CD1c-positive myeloid dendritic cell (primary cell): ENCODE measurements around the gene TOP2B.

Experiments
- DNase-seq: peaks from one replicate; pipeline ENCODE4 v3.0.0-alpha.2; 2016; ENCODE audit errors: extremely low spot score

The TOP2B gene

DNA sequence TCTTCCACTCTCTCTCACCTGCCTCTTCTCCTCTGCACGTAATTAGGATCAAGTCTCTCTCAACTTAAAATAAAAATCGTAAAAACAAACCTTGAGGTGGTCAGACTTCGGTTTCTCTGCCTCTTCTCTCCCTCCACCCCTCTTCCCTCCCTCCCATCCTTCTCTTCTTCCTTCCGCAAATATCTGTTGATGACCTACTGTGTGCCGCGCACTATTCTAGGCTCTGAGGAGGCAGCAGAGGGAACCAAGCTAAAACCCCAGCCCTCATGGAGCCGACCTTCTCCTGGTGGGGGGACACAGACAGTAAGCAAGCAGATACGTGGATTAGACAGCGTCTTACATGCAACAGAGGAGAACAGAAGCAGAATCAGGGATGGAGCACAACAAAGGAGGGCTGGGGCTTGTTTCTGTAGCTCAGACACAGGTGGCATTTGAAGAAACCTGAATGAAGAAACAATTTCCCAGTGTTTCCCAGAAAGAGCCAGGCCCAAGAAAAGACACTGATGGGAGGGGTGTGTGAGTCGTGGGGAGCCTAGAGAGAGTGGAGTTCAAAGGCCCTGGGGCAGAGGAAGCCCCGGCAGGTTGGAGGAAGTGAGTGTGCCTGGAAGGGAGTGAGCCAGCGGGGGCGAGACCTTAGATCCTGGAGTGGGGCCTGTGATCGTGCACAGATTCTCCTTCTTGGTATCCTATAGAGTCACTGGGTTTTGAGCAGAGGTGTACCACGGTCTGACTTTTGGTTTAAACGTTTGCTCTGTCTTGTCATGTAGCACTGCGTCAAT is 80.5 kb downstream of the TOP2B start:
- DNase-seq = no peak

DNA sequence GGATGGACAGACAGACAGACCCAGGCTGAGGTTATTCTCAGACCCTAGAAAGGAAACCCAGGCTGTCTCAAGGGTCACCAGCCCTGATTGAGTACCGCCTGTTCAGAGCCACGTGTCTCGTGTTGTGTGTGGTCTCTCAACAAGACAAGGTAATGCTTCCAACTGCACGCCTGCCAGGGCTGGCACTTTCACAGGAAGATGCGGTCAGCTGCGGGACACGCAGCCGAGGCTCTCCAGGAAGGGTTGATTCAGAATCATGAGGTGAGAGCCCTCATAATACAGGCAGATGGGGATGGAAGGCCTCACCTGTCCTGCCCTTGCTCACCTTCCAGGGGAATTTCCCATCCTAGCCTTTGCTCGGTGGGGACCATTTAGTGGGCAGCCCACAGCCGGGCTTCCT is 81.4 kb downstream of the TOP2B start:
- DNase-seq = no peak

DNA sequence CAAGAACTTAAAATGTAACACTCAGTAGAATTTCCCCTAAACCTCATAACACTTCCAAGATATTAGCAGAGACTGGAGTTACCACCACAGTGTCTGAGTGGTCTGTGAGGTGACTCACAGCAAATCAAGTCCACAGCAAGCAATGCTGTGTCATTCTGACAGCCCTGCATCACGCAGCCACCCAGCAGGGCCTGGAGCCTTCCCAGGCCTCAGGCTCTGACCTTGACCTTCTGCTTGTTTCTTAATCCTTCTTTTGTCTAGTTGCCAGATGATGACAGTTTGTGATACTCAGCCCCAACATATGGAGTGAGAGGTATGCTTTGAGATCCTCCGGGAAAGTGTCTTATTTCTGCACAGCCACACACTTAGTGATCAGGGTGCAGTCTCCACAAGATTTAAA is 82.5 kb downstream of the TOP2B start:
- no peak for DNase-seq

DNA sequence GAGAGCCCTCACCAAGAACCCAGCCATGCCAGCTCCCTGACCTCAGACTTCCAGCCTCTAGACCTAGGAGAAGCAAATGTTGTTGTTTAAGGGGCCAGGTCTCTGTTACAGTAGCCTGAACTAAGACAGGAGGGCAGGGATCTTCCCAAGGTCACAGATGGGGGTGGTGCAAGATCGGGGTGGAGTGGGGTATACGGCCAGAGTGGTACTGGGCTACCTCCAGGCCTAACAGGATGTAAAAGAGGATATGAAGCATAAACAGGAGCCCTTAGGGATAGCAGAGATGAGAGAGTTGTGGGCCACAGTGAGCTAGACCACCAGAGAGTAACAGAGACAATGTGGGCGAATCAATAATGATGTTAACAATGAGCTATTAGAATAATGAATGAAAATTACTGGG is 82.9 kb downstream of the TOP2B start:
- DNase-seq = no peak

DNA sequence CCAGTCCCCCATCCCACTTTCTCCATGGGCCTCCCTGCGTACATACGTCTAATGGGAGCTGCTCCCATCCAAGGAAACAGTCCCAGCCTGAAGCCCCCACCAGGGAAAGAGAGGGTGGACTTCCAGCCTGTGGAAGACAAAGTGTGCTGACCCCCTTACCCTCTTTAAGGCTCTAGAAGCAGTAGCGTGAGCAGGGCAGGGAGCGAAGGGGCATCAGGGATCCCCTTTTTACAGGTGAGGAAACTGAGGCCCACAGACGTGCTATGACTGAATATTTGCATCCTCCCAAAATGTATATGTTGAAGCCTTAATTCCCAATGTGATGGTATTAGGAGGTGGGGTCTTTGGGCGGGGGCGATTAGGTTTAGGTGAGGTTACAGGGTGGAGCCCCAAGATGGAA is 83.4 kb downstream of the TOP2B start:
- DNase-seq = no peak

DNA sequence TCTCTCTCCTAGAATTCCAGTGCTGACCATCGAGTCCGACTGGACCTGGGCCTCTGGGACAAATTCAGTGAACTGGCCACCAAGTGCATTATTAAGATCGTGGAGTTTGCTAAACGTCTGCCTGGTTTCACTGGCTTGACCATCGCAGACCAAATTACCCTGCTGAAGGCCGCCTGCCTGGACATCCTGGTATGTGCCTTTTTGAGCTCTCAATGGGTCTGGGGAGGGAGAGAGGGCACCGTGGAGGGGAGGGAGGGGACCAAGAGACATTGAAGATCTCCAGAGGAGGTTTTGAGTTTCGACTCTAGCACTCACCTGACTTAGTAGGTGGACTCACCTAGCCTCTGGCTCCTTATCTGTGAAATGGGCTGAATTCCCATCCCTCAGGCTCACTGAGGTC is 84.2 kb downstream of the TOP2B start:
- no peak for DNase-seq

DNA sequence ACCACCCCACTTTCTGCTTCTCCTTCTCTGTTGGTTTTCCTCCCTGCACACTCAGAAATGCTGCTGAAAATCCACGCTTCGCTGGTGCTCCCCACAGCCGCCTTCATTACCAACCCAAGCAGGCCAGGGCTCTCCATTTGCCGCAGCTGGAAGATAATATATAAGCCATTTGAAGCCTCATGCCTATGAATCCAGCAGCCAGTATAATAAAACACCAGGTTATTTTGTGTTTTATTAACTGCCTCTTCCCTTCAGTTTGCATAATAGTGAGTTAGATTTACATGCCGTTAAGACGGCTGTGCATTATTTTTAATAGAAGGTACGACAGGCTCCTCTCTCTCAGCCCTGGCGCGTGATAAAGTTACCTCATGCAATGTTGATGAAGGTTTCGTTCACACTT is 86.6 kb downstream of the TOP2B start:
- no peak for DNase-seq

DNA sequence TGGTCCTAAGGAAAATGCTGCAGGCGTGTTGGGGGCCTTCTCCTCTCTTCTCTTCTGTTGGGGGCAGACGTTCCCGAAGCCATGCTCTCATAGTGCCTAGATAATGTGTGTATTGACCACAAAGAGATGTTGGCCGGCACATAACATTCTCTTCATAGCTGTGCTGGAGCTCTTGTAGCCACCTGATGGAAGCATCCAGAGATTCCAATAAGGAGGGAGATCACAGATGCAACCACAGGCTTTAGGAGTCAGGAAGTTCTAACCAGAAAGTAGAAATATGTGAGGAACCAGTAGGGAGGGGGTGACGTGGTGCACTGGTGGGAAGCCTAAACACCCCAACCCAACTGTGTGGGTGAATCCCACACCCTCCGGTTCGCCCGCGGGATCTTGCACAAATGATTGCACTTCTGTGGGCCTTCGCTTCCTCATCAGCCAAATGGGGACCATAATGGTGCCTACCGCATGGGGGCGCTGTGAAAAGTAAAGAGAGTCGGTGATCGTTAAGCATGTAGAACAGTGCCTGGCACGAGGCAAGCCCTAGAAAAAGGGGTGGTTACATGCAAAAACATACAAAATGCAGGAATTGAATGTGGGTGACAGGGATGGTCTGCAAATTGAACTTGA is 87.8 kb downstream of the TOP2B start:
- no peak for DNase-seq

DNA sequence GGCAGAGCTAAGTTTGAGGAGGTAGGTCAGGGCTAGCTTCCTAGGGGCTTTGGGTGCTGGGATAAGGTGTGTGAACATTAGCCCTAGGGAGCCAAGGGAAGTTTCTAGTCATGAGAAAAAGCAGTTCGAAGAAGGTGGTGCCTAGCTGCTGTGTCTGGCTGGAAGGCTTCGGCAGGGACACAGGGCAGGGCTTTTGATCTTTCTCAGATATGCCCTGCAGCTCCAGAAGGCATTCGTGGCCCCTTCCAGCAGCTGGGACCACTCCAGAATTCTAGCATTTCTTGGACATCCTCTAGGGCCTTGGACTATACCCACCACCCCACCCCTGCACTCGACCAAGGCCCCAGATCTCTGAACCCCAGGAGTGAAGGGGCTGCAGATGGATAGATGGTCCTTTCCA is 88.6 kb downstream of the TOP2B start:
- DNase-seq = no peak

DNA sequence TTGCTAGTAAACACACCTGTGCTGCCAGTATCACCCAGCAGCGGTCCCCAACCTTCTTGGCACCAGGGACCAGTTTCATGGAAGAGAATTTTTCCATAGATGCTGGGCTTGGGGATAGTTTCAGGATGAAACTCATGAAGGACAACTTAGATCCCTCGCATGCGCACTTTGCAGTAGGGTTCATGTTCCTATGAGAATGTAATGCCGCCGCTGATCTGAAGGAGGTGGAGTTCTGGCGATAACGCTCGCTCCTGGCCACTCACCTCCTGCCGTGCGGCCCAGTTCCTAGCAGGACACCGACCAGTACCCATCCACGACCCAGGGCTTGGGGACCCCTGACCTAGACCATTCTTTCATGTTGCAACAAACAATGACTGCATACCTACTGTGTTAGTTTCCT is 89.7 kb downstream of the TOP2B start:
- DNase-seq = no peak

DNA sequence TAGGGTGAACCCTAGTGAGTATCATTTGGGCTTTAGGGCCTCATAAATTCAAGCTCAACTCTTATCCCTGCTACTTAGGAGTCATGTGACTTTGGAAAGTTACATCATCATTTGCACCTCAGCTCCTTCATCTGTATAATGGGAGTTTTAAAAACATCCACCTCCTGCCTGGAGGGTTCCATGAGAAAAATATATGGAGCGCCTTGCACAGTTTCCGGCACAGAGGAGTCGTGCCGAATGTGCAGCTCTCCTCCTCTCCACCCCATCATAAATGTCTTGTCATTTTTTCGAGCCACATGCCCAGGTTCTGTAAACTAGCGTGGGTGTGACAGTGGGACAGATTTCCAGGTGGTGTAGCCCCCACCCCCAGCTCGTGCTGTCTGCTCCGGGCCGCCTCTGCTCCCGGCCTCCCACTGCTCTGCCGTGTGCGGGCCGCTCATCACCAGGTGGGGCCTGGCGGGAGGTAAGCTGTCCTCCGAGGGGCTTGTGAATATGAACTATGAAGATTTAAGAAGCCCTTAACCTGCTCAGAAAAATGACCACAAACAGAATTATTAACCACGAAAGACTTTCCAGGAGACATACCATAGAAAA is 90.4 kb downstream of the TOP2B start:
- DNase-seq = no peak

DNA sequence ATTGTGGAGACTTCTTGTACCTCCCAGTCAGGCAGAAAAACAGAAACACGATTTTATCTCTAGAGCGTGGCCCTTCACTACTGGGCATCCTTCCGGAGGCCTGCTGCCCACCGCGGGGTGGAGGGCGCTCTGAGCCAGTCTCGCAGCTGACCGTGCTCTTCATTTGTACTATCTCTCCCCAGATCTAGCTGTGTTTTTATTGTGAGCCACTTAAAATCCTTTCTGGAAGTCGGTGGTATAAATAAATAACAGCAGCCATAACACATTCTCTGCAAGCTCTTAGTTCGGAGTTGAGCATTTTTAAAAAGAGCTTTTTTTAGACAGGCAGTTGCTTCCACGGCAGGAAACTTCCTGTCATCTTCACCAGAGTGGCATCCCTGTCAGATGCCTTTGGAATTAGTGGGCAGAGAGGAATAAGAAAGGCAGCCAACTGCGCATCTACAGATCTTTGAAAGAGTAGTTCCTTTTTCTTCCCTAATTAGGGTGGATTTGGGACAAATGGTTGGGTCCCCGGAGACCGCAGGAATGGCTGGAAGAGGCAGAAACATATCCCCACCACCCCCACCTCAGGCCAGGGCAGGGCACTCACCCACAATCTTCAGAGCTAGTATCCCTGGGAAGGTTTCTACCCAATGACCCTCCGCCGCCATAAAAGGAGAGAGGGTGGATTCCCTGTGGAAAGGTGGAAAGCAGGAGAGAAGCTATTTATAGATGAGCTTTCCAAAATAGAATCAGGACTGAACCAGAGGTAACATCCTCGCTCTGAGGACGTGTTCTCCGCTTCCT is 91.1 kb downstream of the TOP2B start:
- no peak for DNase-seq

DNA sequence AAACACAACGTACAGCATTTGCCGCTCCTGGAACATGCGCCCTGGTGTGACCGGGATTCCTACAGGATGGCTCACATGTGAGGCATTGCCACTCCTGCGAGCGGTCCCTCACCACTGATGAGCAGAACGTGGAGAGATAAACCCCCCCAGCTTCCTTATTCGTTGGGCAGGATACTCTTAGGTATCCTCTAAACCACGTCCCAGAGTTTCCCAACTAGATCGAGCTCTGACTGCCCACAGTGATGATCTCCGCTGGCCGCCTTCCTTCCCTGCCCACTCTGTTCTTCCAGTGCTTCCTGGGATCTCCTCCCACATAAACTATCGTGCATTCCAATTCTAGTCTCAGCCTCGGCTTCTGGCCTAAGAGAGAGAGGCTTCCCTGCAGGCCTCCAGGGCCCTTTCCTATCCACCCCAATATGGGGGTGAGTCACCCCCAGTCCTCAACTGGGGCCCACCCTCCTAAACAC is 91.8 kb downstream of the TOP2B start:
- DNase-seq = no peak

DNA sequence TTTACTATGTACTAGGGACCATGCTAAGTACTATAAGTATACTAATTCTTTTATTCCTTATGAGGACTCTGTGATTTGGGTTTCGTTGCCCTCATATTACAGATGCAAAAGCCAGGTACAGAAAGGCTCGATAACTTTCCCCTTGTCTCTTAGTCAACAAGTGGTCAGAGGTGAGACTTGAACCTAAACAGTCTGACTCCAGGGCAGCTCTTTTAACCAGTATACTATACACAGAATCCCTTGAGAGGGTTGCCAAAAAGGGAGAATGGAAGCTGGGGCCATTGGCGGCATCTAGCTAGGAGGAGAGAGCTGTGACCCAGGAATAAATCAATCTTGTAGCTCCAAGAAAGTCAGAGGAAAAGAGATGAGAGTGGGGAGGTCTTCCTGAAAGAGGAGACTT is 92.4 kb downstream of the TOP2B start:
- no peak for DNase-seq

DNA sequence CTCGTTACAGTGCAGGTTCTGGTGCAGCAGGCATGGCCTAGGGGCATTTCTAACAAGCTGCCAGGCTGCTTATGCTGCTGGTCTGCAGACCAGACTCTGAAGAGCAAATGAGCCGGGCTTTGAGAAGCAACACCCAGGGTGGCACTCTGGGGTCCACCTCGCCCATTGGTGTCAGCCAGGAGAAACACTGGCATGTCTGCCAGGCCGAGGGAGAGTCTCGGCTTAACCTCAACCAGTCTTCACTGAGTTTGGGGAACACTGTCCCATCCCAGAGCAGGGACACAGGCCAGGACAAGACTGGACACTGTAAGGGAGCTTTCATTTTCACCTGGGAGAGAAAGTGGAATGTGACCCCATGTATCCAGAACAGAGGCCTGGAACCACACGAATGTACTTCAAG is 93.4 kb downstream of the TOP2B start:
- DNase-seq = no peak

DNA sequence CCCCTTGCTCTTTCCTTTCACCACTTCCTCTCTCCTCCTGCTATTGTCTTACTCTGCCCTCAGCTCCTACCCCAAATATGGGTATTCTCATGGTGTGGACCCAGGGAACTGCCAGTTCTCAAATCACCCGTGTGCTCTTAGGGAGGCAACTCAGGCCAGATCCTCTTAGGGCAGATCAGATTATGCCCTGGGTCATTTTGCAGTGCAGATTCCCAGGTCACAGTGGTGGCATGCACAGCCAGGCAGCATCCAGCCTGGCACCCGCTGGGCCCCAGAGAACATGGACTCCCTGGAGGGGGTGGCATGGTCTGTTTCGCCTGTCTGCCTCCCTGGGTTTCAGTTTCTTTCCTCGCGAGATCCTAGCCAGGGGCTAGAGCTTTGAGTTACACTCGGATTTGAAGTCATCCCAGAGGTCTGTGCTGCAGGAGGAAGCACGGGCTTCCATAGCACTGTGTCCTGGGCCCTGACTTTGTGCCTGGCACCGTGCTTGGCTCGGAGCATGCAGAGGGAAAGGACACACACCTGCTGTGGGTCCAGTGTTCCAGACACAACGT is 96.1 kb downstream of the TOP2B start:
- no peak for DNase-seq

DNA sequence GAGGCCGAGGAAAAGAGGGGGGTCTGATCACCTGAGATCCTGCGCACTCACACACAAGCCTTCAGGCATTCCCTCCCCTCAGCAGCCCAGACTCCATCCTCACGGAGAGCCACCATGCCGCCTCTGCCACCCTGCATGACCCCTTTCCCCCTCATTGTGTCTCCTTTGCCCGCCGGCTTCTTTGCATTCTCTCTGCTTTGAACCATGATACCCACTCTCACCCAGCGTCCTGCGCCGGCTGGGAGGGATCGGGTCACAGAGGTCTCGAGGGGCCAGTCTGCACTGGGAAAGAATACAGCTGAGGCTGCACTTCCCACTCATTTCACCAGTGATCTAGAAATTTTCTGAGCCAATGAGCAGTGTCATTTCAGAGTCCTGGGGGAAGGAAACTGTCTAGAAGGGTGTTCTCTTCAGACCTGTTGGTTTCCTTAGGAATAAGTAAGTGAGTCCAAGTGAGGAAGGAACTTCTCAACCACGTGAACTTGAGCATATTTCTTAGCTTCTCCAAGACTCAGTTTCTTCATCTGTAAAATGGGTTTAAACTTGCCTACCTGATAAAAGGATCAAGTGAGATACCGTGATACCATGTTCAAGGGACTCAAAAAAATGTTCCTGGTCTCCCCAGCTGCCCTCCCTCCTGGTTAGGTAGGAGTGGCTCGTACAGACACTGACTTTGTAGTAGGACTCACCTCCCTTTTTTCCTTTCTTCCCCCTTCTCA is 96.7 kb downstream of the TOP2B start:
- no peak for DNase-seq

DNA sequence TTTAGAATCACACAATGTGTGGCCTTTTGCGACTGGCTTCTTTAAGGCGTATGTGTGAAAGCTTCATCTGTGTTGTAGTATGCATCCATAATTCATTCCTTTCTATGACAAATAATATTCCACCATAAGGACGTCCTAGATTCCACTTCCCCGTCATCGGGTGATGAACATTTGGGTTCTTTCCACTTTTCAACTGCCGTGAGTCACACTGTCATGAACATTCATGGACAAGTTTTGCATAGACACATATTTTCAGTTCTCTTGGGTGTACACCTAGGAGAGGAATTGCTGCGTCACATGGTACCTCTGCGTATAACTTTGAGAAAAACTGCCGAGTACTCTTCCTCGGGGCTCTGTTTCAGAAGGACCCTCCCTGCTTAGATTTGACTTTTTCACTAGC is 97.3 kb downstream of the TOP2B start:
- no peak for DNase-seq

DNA sequence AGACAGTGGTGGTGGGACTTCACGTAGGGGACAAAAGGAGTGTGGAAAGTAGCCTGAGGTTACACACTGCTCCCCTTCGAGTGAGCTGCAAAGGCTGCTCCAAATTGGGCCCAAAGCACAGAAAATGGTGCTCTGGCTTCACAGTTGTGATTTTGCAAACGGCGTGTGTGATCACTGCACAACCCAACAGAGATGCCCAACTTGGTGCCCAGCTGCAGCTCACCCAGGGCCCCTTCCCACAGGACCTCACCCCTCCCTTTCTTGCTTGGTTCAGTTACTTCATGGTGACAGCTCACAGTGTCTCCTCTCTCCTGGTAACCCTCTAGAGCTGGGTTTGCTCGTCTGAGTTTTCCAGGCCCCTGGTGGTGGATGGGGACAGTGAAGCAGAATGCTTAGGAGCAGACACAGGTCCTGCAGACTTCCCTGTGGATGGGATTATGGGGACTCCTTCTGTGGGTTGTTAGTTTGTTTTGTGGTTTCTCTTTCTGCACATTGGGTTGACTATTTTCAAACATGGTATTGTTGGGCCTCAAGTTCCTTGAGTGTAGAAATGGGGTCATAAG is 98.3 kb downstream of the TOP2B start:
- DNase-seq = no peak

DNA sequence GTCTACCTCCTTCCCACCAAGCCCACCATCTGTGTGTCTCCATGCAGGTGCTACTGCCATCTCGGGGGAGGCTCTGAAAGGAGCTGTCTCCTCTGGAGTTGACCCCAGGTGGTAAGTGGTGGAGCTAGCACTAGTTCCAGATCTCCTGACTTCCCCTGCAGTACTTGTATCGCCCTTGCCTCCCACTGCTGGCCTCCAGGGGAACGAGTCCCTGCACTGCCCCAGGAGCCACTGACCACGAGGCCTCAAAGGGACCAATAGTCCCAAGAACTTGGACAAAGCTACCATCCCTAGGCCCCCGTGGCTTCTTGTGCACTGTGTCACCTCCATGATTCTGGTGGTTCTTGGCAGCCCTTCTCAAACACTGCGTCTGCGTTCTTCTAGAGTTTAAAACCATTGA is 98.9 kb downstream of the TOP2B start:
- no peak for DNase-seq

DNA sequence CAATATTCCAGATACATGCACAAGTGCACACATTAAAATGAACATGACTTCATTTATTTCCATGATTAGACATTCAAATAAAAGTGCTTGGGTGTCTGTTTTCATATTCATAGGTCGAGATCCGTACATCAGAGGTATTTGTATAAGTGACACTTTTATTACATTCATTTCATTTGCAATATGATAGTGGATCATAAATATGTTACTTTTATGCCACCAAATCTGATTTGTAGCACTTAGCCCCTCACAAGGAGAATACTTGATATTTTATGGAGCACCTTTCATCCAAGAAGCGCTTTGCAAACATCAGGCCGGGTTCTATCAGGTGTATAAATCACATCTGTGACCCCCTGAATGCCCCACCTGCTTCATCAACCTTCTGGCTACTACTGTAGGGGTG is 100.6 kb downstream of the TOP2B start:
- DNase-seq = no peak
